ENCODE results near the gene ADAMTS7.

DNA sequence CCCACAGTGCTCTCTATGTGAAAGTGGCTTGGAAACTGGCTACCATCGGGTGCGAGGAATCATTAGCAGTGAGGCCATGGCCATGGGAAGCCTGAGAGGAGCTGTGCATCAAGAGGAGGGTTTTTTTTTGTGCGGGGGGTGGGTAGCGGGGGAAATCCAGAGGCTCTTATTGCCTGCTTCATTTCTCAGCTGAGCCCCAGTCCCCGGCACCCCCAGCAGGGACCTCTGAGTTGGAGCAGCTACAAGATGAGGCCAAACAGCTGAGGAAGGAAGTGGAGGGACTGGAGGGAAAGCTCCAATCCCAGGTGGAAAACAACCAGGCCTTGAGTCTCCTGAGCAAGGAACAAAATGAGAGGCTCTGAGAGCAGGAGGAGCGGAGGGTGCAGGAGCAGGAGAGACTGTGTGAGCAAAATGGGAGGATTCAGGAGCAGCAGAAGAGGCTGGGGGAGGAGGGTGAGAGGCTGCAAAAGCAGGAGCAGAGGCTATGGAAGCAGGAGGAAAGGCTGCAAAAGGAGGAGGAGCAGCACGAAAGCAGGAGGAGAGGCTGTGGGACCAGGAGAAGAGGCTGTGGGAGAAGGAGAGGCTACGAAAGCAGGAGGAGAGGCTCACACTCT, 76.7 kb downstream of the ADAMTS7 start:
- TF ChIP-seq, protein P1, sequence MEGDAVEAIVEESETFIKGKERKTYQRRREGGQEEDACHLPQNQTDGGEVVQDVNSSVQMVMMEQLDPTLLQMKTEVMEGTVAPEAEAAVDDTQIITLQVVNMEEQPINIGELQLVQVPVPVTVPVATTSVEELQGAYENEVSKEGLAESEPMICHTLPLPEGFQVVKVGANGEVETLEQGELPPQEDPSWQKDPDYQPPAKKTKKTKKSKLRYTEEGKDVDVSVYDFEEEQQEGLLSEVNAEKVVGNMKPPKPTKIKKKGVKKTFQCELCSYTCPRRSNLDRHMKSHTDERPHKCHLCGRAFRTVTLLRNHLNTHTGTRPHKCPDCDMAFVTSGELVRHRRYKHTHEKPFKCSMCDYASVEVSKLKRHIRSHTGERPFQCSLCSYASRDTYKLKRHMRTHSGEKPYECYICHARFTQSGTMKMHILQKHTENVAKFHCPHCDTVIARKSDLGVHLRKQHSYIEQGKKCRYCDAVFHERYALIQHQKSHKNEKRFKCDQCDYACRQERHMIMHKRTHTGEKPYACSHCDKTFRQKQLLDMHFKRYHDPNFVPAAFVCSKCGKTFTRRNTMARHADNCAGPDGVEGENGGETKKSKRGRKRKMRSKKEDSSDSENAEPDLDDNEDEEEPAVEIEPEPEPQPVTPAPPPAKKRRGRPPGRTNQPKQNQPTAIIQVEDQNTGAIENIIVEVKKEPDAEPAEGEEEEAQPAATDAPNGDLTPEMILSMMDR (IDR thresholded peaks at IDR 0.05) = no peak
- TF ChIP-seq POLR2A (IDR thresholded peaks at IDR 0.05) (no peak), POLR2AphosphoS5 (IDR thresholded peaks at IDR 0.05) (no peak), EP300 (IDR thresholded peaks at IDR 0.05) (no peak)
